ENCODE data around the gene MICAL2. TPM values are rescaled to one million over a fixed set of nuclear protein-coding genes. Genes with fewer than 3 reads are reported as not detected.

The MICAL2 gene
- total RNA-seq, 4 donors from 2014 or later = 195 to 499 (median 259) TPM

GRCh38 chr11:12200279-12200990 lies 90.0 kb downstream of the MICAL2 start:
- TF ChIP-seq CTCF (IDR thresholded peaks at IDR 0.05) (no peak), POLR2A (IDR thresholded peaks at IDR 0.05; ENCODE audit: low read depth) (no peak), EP300 (IDR thresholded peaks at IDR 0.05) (no peak), POLR2AphosphoS5 (IDR thresholded peaks at IDR 0.05) (peak; percentile 53 to 67)
- Histone ChIP-seq H3K36me3 (peaks cover 0 to 16% (median 11%) of the 10 kb centered on the region in 4 donors), H3K9me3 (no peaks in the 10 kb centered on the region), H3K27me3 (no peaks in the 10 kb centered on the region), H3K27ac (replicated peaks in 1 of 4) (peak overlapping the region; percentile 68 to 72 (median 70)), H3K4me3 (no peak overlapping the region), H3K4me1 (peaks cover 39 to 60% (median 48%) of the 10 kb centered on the region in 4 donors)
- DNase-seq (ENCODE audit: extremely low spot score) = no peak
- intact Hi-C loops (cut with DNase I) = no loop called here
- 47% methylated on average over 14 of the region's 14 CpGs for WGBS

- no peak for DNase-seq (ENCODE audit: extremely low spot score)
- intact Hi-C loops (cut with DNase I) = no loop called here
Measured at GRCh38 chr11:12200991-12201985, 90.9 kb downstream of the MICAL2 start.

GRCh38 chr11:12202661-12203310 lies 92.4 kb downstream of the MICAL2 start:
- DNase-seq (ENCODE audit: extremely low spot score) = no peak
- intact Hi-C loops (cut with DNase I) = no loop called here
- Histone ChIP-seq H3K27ac (replicated peaks in 1 of 4) (peak overlapping the region in 1 of 4 donors; percentile 72), H3K27me3 (no peaks in the 10 kb centered on the region), H3K9me3 (no peaks in the 10 kb centered on the region), H3K4me1 (peaks cover 37 to 43% (median 40%) of the 10 kb centered on the region in 4 donors), H3K4me3 (no peak overlapping the region), H3K36me3 (peaks cover 0 to 29% (median 26%) of the 10 kb centered on the region in 4 donors)
- no peak for TF ChIP-seq POLR2A (IDR thresholded peaks at IDR 0.05; ENCODE audit: low read depth)
- no peak for TF ChIP-seq CTCF (IDR thresholded peaks at IDR 0.05)
- no peak for TF ChIP-seq EP300 (IDR thresholded peaks at IDR 0.05)
- no peak for TF ChIP-seq POLR2AphosphoS5 (IDR thresholded peaks at IDR 0.05)
- 88% methylated on average over 7 of the region's 7 CpGs for WGBS

More at GRCh38 chr11:12200991-12201985, 90.9 kb downstream of the MICAL2 start:
- 54% methylated on average over 18 of the region's 18 CpGs for WGBS
- Histone ChIP-seq H3K4me1 (peaks cover 39 to 58% (median 48%) of the 10 kb centered on the region in 4 donors), H3K36me3 (peaks cover 0 to 21% (median 17%) of the 10 kb centered on the region in 4 donors), H3K27me3 (no peaks in the 10 kb centered on the region), H3K9me3 (no peaks in the 10 kb centered on the region), H3K4me3 (no peak overlapping the region), H3K27ac (replicated peaks in 1 of 4) (peak overlapping the region; percentile 68 to 72 (median 70))
- TF ChIP-seq POLR2AphosphoS5 (IDR thresholded peaks at IDR 0.05) = peak in 1 of 2 donors; percentile 12
- TF ChIP-seq EP300 (IDR thresholded peaks at IDR 0.05) = no peak

- TF ChIP-seq POLR2A (IDR thresholded peaks at IDR 0.05; ENCODE audit: low read depth) (no peak), POLR2AphosphoS5 (IDR thresholded peaks at IDR 0.05) (no peak), CTCF (IDR thresholded peaks at IDR 0.05) (no peak), EP300 (IDR thresholded peaks at IDR 0.05) (no peak)
- 100% methylated on average over 1 of the region's 1 CpG for whole genome bisulfite sequencing
- Histone ChIP-seq H3K4me3 (no peak overlapping the region), H3K9me3 (no peaks in the 10 kb centered on the region), H3K27me3 (no peaks in the 10 kb centered on the region), H3K36me3 (peaks cover 0 to 46% (median 34%) of the 10 kb centered on the region in 4 donors), H3K27ac (replicated peaks in 1 of 4) (no peak overlapping the region), H3K4me1 (peaks cover 27 to 36% (median 32%) of the 10 kb centered on the region in 4 donors)
- intact Hi-C loops (cut with DNase I) = no loop called here
- DNase-seq (ENCODE audit: extremely low spot score) = no peak
Measured at GRCh38 chr11:12204506-12204905, 94.1 kb downstream of the MICAL2 start.

Measured in esophagus muscularis mucosa (tissue), 4 donors.